Mesenchymal stem cell (in vitro differentiated cells and primary cell): ENCODE measurements around the gene RPS2.
"Not testable (repeated sequence)": the region's sequence is repeated elsewhere in the genome, so short reads cannot be mapped to it uniquely, and the experiment has no call there.

Source experiments
- DNase-seq: peaks from one replicate; pipeline ENCODE4 v3.0.0-alpha.2; 2013
- H2AFZ ChIP-seq: one replicate; pipeline ENCODE4 v1.6.1; 2013; ENCODE audit warnings: low read depth, mild to moderate bottlenecking, control low read depth, inconsistent platforms, low read length, moderate library complexity
- H2AK5ac ChIP-seq: 2 replicates; pipeline ENCODE4 v1.6.1; 2013; ENCODE audit warnings: low read length, moderate library complexity, mild to moderate bottlenecking, inconsistent platforms; ENCODE audit not compliant: severe bottlenecking
- H2BK120ac ChIP-seq: one replicate; pipeline ENCODE4 v1.6.1; 2013; ENCODE audit warnings: low read depth, mild to moderate bottlenecking, inconsistent platforms, low read length, moderate library complexity
- H2BK12ac ChIP-seq, 2 experiments: one replicate each; pipeline ENCODE4 v1.6.1; 2013; ENCODE audit warnings: inconsistent platforms in 2 of 2, low read length in 2 of 2, mild to moderate bottlenecking in 2 of 2, moderate library complexity in 2 of 2, control low read depth in 1 of 2
- H2BK15ac ChIP-seq: one replicate; pipeline ENCODE4 v1.6.1; 2013; ENCODE audit warnings: mild to moderate bottlenecking, low read depth, inconsistent platforms; ENCODE audit not compliant: poor library complexity, severe bottlenecking
- H2BK5ac ChIP-seq: 2 replicates; pipeline ENCODE4 v1.6.1; 2013; ENCODE audit warnings: low read depth, mild to moderate bottlenecking, low read length, control low read depth, inconsistent platforms; ENCODE audit not compliant: poor library complexity, severe bottlenecking
- H3K14ac ChIP-seq, 2 experiments: one replicate each; pipeline ENCODE4 v1.6.1; 2013; ENCODE audit warnings: inconsistent platforms in 2 of 2, low read length in 2 of 2, control low read depth in 1 of 2, mild to moderate bottlenecking in 1 of 2, moderate library complexity in 1 of 2
- H3K18ac ChIP-seq, 2 experiments: one replicate each; pipeline ENCODE4 v1.6.1; 2013; ENCODE audit warnings: inconsistent platforms in 2 of 2, low read length in 2 of 2, control low read depth in 1 of 2, low read depth in 1 of 2, mild to moderate bottlenecking in 1 of 2
- H3K23ac ChIP-seq, 2 experiments: one replicate each; pipeline ENCODE4 v1.6.1; 2013; ENCODE audit warnings: inconsistent platforms in 2 of 2, low read length in 2 of 2, mild to moderate bottlenecking in 2 of 2, moderate library complexity in 2 of 2, control low read depth in 1 of 2
- H3K27ac ChIP-seq: 2 replicates; pipeline ENCODE4 v1.5.1; 2013; ENCODE audit warnings: mild to moderate bottlenecking, moderate library complexity, low read length, control low read depth, inconsistent platforms; ENCODE audit not compliant: poor library complexity, severe bottlenecking
- H3K27me3 ChIP-seq, 2 experiments: 2 replicates each; pipeline versions ENCODE4 v1.6.1 to v1.7.0; 2013; ENCODE audit warnings: low read length in 2 of 2, mild to moderate bottlenecking in 2 of 2, moderate library complexity in 2 of 2, control low read depth in 1 of 2, inconsistent platforms in 1 of 2; ENCODE audit not compliant: control insufficient read depth in 1 of 2, insufficient read depth in 1 of 2
- H3K36me3 ChIP-seq, 2 experiments: 2 replicates each; pipeline versions ENCODE4 v1.6.1 to v1.7.0; 2013; ENCODE audit warnings: low read length in 2 of 2, control low read depth in 1 of 2, inconsistent platforms in 1 of 2, low read depth in 1 of 2, mild to moderate bottlenecking in 1 of 2; ENCODE audit not compliant: insufficient read depth in 2 of 2, control insufficient read depth in 1 of 2
- H3K4ac ChIP-seq, 2 experiments: one replicate each; pipeline ENCODE4 v1.6.1; 2013; ENCODE audit warnings: inconsistent platforms in 2 of 2, low read length in 2 of 2, mild to moderate bottlenecking in 2 of 2, moderate library complexity in 2 of 2, control low read depth in 1 of 2, low read depth in 1 of 2
- H3K4me1 ChIP-seq: 2 replicates; pipeline ENCODE4 v1.6.1; 2013; ENCODE audit warnings: low read depth, low read length, control low read depth; ENCODE audit not compliant: control insufficient read depth, insufficient read depth
- H3K4me2 ChIP-seq: 2 replicates; pipeline ENCODE4 v1.6.1; 2013; ENCODE audit warnings: low read length, mild to moderate bottlenecking, inconsistent platforms; ENCODE audit not compliant: poor library complexity, severe bottlenecking
- H3K4me3 ChIP-seq, 2 experiments: 2 replicates each; pipeline versions ENCODE4 v1.5.1 to v1.7.0; 2013; ENCODE audit warnings: low read length in 2 of 2, mild to moderate bottlenecking in 2 of 2, control low read depth in 1 of 2, low read depth in 1 of 2; ENCODE audit not compliant: insufficient read depth in 1 of 2
- H3K79me1 ChIP-seq: replicated peaks from 2 replicates; pipeline ENCODE4 v1.6.1; 2013; ENCODE audit warnings: mild to moderate bottlenecking, control low read depth, low read length, inconsistent platforms; ENCODE audit not compliant: poor library complexity, severe bottlenecking
- H3K9ac ChIP-seq: 2 replicates; pipeline ENCODE4 v1.7.0; 2013; ENCODE audit warnings: mild to moderate bottlenecking, low read length, moderate library complexity
- H3K9me3 ChIP-seq: 2 replicates; pipeline ENCODE4 v1.7.0; 2013; ENCODE audit warnings: mild to moderate bottlenecking, low read length; ENCODE audit not compliant: control insufficient read depth
- H4K8ac ChIP-seq: one replicate; pipeline ENCODE4 v1.6.1; 2013; ENCODE audit warnings: inconsistent platforms, mild to moderate bottlenecking, low read length, moderate library complexity
- H4K91ac ChIP-seq: one replicate; pipeline ENCODE4 v1.6.1; 2013; ENCODE audit warnings: mild to moderate bottlenecking, low read length, inconsistent platforms
- WGBS: methylation state at CpG from one replicate; pipeline ENCODE4 v1.1.7; 2013; ENCODE audit warnings: mixed read lengths; 5-methylcytosine and 5-hydroxymethylcytosine counted together

Gene RPS2

GRCh38 chr16:1940273-1941161 lies 24.1 kb downstream of the RPS2 start:
- no peak for DNase-seq
- H2BK15ac ChIP-seq = no peak overlapping the region
- peaks cover 10% of the 10 kb centered on the region for H3K79me1 ChIP-seq
- H3K27me3 ChIP-seq = no peaks in the 10 kb centered on the region
- H2AK5ac ChIP-seq = no peak overlapping the region
- no peak overlapping the region for H2BK120ac ChIP-seq
- H3K9me3 ChIP-seq = no peaks in the 10 kb centered on the region
- H3K4me2 ChIP-seq = no peak overlapping the region
- H4K8ac ChIP-seq = no peak overlapping the region
- no peak overlapping the region for H3K4ac ChIP-seq
- no peak overlapping the region for H2BK12ac ChIP-seq
- H3K14ac ChIP-seq = no peak overlapping the region
- H2AFZ ChIP-seq = no peak overlapping the region
- H3K4me1 ChIP-seq = peaks cover 16% of the 10 kb centered on the region
- no peak overlapping the region for H3K18ac ChIP-seq
- H2BK5ac ChIP-seq = no peak overlapping the region
- H3K23ac ChIP-seq = no peak overlapping the region
- no peak overlapping the region for H3K27ac ChIP-seq
- no peak overlapping the region for H3K4me3 ChIP-seq
- no peak overlapping the region for H3K9ac ChIP-seq
- 88% methylated on average over 23 of the region's 23 CpGs for WGBS
- peaks cover 33 to 44% of the 10 kb centered on the region in 2 experiments for H3K36me3 ChIP-seq
- H4K91ac ChIP-seq = no peak overlapping the region

GRCh38 chr16:1939833-1940232 lies 24.8 kb downstream of the RPS2 start:
- H2AFZ ChIP-seq, H2BK5ac ChIP-seq, H3K14ac ChIP-seq, H4K8ac ChIP-seq, H3K79me1 ChIP-seq, H4K91ac ChIP-seq, H2BK12ac ChIP-seq, H3K27ac ChIP-seq, H2BK15ac ChIP-seq, H2BK120ac ChIP-seq, H3K9me3 ChIP-seq, H2AK5ac ChIP-seq, H3K9ac ChIP-seq, H3K27me3 ChIP-seq, H3K18ac ChIP-seq, H3K4me2 ChIP-seq, H3K23ac ChIP-seq, H3K4ac ChIP-seq, DNase-seq, H3K4me3 ChIP-seq: not testable (repeated sequence)
- 98% methylated on average over 8 of the region's 8 CpGs for WGBS
- Histone ChIP-seq H3K36me3 (peaks cover 33 to 46% of the 10 kb centered on the region in 2 experiments), H3K4me1 (peaks cover 21% of the 10 kb centered on the region)

GRCh38 chr16:1938910-1939309 lies 25.7 kb downstream of the RPS2 start:
- WGBS = 94% methylated on average over 17 of the region's 17 CpGs
- DNase-seq = no peak
- Histone ChIP-seq H3K4ac (no peak overlapping the region), H3K4me1 (peaks cover 21% of the 10 kb centered on the region), H3K23ac (no peak overlapping the region), H4K91ac (no peak overlapping the region), H2AFZ (no peak overlapping the region), H2BK15ac (no peak overlapping the region), H3K36me3 (peaks cover 33 to 46% of the 10 kb centered on the region in 2 experiments), H2BK5ac (no peak overlapping the region), H3K27me3 (no peaks in the 10 kb centered on the region), H2BK12ac (no peak overlapping the region), H3K4me3 (no peak overlapping the region), H3K14ac (no peak overlapping the region), H2BK120ac (no peak overlapping the region), H3K79me1 (peaks cover 10% of the 10 kb centered on the region), H4K8ac (no peak overlapping the region), H3K9ac (no peak overlapping the region), H2AK5ac (no peak overlapping the region), H3K27ac (no peak overlapping the region), H3K4me2 (no peak overlapping the region), H3K9me3 (no peaks in the 10 kb centered on the region), H3K18ac (no peak overlapping the region)

GRCh38 chr16:1938316-1938715 lies 26.3 kb downstream of the RPS2 start:
- Histone ChIP-seq H3K36me3 (peaks cover 33 to 46% of the 10 kb centered on the region in 2 experiments), H2BK5ac (no peak overlapping the region), H3K23ac (no peak overlapping the region), H3K4ac (no peak overlapping the region), H3K27ac (no peak overlapping the region), H4K8ac (no peak overlapping the region), H3K27me3 (peaks cover 0 to 5% of the 10 kb centered on the region in 2 experiments), H3K79me1 (peaks cover 10% of the 10 kb centered on the region), H2BK120ac (no peak overlapping the region), H3K4me2 (no peak overlapping the region), H2AFZ (no peak overlapping the region), H2AK5ac (no peak overlapping the region), H3K18ac (no peak overlapping the region), H3K4me1 (peaks cover 19% of the 10 kb centered on the region), H3K14ac (no peak overlapping the region), H2BK15ac (no peak overlapping the region), H2BK12ac (no peak overlapping the region), H4K91ac (no peak overlapping the region), H3K9me3 (no peaks in the 10 kb centered on the region), H3K4me3 (no peak overlapping the region), H3K9ac (no peak overlapping the region)
- 97% methylated on average over 10 of the region's 10 CpGs for WGBS
- no peak for DNase-seq
